ENCODE results near the gene TRIM27. TPM values are rescaled to one million over a fixed set of nuclear protein-coding genes. Genes with fewer than 3 reads are reported as not detected.
"Not testable (repeated sequence)": the region's sequence is repeated elsewhere in the genome, so short reads cannot be mapped to it uniquely, and the experiment has no call there.

Gene TRIM27
- total RNA-seq, 4 donors from 2014 or later, result 24.6 to 108 (median 48.7) TPM

- intact Hi-C loops (cut with DNase I; ENCODE audit: low total_unique reads), result no loop called here
- Histone ChIP-seq H3K4me3 (no peak overlapping the region), H3K36me3 (no peaks in the 10 kb centered on the region), H3K9me3 (no peaks in the 10 kb centered on the region), H3K4me1 (peaks cover 0 to 3% of the 10 kb centered on the region in 2 donors), H3K27ac (no peak overlapping the region), H3K27me3 (no peaks in the 10 kb centered on the region)
- TF ChIP-seq, protein P1, sequence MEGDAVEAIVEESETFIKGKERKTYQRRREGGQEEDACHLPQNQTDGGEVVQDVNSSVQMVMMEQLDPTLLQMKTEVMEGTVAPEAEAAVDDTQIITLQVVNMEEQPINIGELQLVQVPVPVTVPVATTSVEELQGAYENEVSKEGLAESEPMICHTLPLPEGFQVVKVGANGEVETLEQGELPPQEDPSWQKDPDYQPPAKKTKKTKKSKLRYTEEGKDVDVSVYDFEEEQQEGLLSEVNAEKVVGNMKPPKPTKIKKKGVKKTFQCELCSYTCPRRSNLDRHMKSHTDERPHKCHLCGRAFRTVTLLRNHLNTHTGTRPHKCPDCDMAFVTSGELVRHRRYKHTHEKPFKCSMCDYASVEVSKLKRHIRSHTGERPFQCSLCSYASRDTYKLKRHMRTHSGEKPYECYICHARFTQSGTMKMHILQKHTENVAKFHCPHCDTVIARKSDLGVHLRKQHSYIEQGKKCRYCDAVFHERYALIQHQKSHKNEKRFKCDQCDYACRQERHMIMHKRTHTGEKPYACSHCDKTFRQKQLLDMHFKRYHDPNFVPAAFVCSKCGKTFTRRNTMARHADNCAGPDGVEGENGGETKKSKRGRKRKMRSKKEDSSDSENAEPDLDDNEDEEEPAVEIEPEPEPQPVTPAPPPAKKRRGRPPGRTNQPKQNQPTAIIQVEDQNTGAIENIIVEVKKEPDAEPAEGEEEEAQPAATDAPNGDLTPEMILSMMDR (IDR thresholded peaks at IDR 0.05), result no peak
- no peak for TF ChIP-seq POLR2A (IDR thresholded peaks at IDR 0.05)
- DNase-seq, result no peak
Measured at GRCh38 chr6:28861339-28861738, 62.4 kb downstream of the TRIM27 start.

- no peak for DNase-seq
- no peak overlapping the region for H3K4me3 ChIP-seq
- H3K9me3 ChIP-seq, result no peaks in the 10 kb centered on the region
- intact Hi-C loops (cut with DNase I; ENCODE audit: low total_unique reads), result no loop called here
- H3K36me3 ChIP-seq, result no peaks in the 10 kb centered on the region
- H3K27ac ChIP-seq, result no peak overlapping the region
- TF ChIP-seq POLR2A (IDR thresholded peaks at IDR 0.05), result no peak
- TF ChIP-seq, protein P1 (IDR thresholded peaks at IDR 0.05), result no peak
- H3K4me1 ChIP-seq, result peaks cover 0 to 3% of the 10 kb centered on the region in 2 donors
- H3K27me3 ChIP-seq, result no peaks in the 10 kb centered on the region
Measured at GRCh38 chr6:28860581-28860980, 63.2 kb downstream of the TRIM27 start.

DNA sequence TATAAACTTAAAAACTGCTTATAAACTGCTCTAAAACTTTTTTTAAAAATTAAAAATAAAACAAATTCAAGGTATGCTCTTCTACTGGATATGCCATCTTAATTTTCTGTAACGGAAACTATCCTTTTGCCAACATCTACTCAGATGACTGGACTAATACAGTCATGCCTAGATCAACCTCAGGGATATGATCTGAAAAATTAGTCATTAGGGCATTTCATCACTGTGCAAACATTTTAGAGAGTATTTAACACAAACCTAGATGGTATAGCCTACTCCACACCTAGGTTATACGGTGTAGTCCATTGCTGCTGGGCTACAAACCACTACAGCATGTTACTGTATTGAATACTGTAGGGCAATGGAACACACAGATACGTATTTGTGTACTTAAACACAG, 64.8 kb downstream of the TRIM27 start:
- Histone ChIP-seq H3K27ac (no peak overlapping the region), H3K9me3 (no peaks in the 10 kb centered on the region), H3K4me1 (peaks cover 0 to 3% of the 10 kb centered on the region in 2 donors), H3K36me3 (no peaks in the 10 kb centered on the region), H3K4me3 (no peak overlapping the region), H3K27me3 (no peaks in the 10 kb centered on the region)
- intact Hi-C loops (cut with DNase I; ENCODE audit: low total_unique reads), result no loop called here
- no peak for DNase-seq
- TF ChIP-seq, protein P1 (IDR thresholded peaks at IDR 0.05), result no peak
- no peak for TF ChIP-seq POLR2A (IDR thresholded peaks at IDR 0.05)

- intact Hi-C loops (cut with DNase I; ENCODE audit: low total_unique reads), result no loop called here
Measured at GRCh38 chr6:28856620-28857005, 67.2 kb downstream of the TRIM27 start.

DNA sequence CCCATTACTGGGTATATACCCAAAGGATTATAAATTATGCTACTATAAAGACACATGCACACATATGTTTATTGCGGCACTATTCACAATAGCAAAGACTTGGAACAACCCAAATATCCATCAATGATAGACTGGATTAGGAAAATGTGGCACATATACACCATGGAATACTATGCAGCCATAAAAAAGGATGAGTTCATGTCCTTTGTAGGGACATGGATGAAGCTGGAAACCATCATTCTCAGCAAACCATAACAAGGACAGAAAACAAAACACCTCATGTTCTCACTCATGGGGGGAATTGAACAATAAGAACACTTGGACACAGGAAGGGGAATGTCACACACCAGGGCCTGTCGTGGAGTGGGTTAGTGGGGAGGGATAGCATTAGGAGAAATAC, 69.4 kb downstream of the TRIM27 start:
- H3K36me3 ChIP-seq; H3K27ac ChIP-seq; intact Hi-C loops (cut with DNase I; ENCODE audit: low total_unique reads); DNase-seq; H3K27me3 ChIP-seq; H3K4me3 ChIP-seq; H3K9me3 ChIP-seq; H3K4me1 ChIP-seq: not testable (repeated sequence)

More at GRCh38 chr6:28856620-28857005, 67.2 kb downstream of the TRIM27 start:
- Histone ChIP-seq H3K4me3 (no peak overlapping the region), H3K27ac (no peak overlapping the region), H3K27me3 (no peaks in the 10 kb centered on the region), H3K9me3 (no peaks in the 10 kb centered on the region), H3K36me3 (no peaks in the 10 kb centered on the region), H3K4me1 (no peaks in the 10 kb centered on the region)
- DNase-seq, result no peak
- TF ChIP-seq, protein P1 (IDR thresholded peaks at IDR 0.05), result no peak
- TF ChIP-seq POLR2A (IDR thresholded peaks at IDR 0.05), result no peak

Small RNA genes within 50 kb of the gene (small RNA-seq; reads per million reads assigned to genes)
- gene RNU6-930P, result not detected

Other genes with a start within 250 kb of the TRIM27 start
- gene ZNF311, start 81.3 kb upstream of the TRIM27 start, total RNA-seq, result 1 to 10 TPM in 2 of 4 donors, under 1 TPM in 2; 0.51 to 4.1 (median 1.1) TPM
- not detected for gene OR2W1, start 121.2 kb upstream of the TRIM27 start, total RNA-seq
- not detected for gene OR2B3, start 163.3 kb upstream of the TRIM27 start, total RNA-seq
- not detected for gene OR2J1, start 175.5 kb upstream of the TRIM27 start, total RNA-seq
- gene OR2J3, start 184.1 kb upstream of the TRIM27 start, total RNA-seq, result not detected
- 10 to 100 TPM in 1 of 4 donors, not detected in 3; 11.8 TPM for gene OR2J2, start 246.9 kb upstream of the TRIM27 start, total RNA-seq